ENCODE data around the gene ZNF816.
"Not testable (repeated sequence)": the region's sequence is repeated elsewhere in the genome, so short reads cannot be mapped to it uniquely, and the experiment has no call there.

Gene ZNF816

DNA sequence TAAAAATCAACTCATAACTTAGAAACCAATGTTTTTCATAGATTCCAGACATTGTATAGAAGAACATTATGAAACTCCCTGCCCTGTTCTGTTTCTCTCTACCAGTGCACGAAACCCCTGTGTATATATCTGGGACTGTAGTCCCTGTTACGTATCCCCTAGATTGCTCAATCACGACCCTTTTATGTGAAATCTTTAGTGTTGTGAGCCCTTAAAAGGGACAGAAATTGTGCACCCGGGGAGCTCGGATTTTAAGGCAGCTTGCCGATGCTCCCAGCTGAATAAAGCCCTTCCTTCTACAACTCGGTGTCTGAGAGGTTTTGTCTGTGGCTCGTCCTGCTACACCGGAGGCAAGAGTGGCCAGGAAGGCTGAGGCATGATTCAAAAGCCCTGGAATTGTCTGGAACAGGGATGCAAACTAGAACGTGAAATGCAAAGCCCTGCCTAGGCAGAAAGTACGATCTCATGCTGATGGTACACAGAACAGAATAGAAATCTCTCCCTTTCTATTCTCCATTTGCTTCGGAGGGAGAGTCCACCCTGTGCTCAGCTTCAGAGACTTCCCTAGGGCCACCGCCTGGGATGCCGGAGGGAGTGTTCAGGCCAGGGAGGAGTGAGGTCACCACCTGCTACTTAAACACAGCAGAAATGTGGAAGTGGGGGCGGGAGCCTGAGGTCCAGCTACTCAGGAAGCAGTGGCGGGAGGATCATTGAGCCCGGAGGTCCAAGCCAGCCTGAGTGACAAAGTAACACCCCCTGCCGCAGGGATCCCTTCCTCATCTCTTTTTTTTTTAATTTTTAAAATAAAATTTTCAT lies 38.7 kb downstream of the ZNF816 start:
- DNase-seq: no peak

- DNase-seq: no peak
Observed at GRCh38 chr19:52922841-52923777, 39.6 kb downstream of the ZNF816 start, which contains the start of gene ZNF888. Gene ZNF888 (minus strand): TSS chr19:52923428. CDS start chr19:52917873, 5,555 bp downstream.

- DNase-seq: no peak
Observed at GRCh38 chr19:52917531-52917930, 45.1 kb downstream of the ZNF816 start.

DNA sequence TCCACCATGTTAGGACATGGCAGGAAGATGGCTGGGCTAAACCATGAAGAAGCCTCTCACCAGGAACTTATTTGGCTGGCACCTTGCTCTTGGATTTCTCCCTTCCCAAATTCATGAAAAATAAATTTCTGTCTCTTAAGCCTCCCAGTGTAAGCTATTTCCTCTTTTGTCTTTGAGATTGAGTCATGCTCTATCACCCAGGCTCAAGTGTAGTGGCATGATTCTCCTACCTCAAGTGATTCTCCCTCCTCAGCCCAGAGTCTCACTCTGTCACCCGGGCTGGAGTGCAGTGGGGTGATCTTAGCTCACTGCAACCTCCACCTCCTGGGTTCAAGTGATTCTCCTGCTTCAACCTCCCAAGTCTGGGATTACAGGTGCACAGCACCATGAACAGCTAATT lies 52.0 kb downstream of the ZNF816 start:
- DNase-seq: no peak

- not testable (repeated sequence) for DNase-seq
Observed at GRCh38 chr19:52904052-52904780, 58.5 kb downstream of the ZNF816 start.

- no peak for DNase-seq
Observed at GRCh38 chr19:52901842-52902241, 60.8 kb downstream of the ZNF816 start.

Measured in NCI-H524 (cell line).